H1 (cell line): ENCODE data around the gene GFOD1. TPM values are rescaled to one million over a fixed set of nuclear protein-coding genes. Genes with fewer than 3 reads are reported as not detected.

Source experiments
- CTCF ChIA-PET: fragments of 300-600 bp; sonication (Branson Sonifier 250); formaldehyde crosslinking; loops from one replicate; lab custom pipeline; 2021; ENCODE audit not compliant: partially characterized antibody; lab: Charles Lee
- POLR2A ChIA-PET: fragments of 300-600 bp; sonication (Branson Sonifier 250); formaldehyde crosslinking; loops from one replicate; lab custom pipeline; 2021; ENCODE audit warnings: inconsistent platforms; ENCODE audit not compliant: partially characterized antibody; lab: Charles Lee
- DNase-seq, 2 experiments: peaks; one replicate each; pipeline versions ENCODE4 v3.0.0 to v3.0.0-alpha.2; 2010 to 2022; ENCODE audit warnings: low spot score in 2 of 2, low read depth in 1 of 2, mixed read lengths in 1 of 2
- FAIRE-seq: peaks from 2 replicates; lab custom pipeline; 2011; peaks lifted over from hg19 to GRCh38; lab: Jason Lieb, UNC
- H2AFZ ChIP-seq: 2 replicates; pipeline ENCODE4 v1.8.1; 2012; ENCODE audit warnings: low read length, inconsistent platforms
- H2AK5ac ChIP-seq: 2 replicates; pipeline ENCODE4 v1.6.1; 2013; ENCODE audit warnings: low read depth, low read length
- H2BK120ac ChIP-seq: replicated peaks from 2 replicates; pipeline ENCODE3; 2013; ENCODE audit warnings: low read depth, low read length, inconsistent platforms
- H2BK12ac ChIP-seq: 2 replicates; pipeline ENCODE4 v1.6.1; 2013; ENCODE audit warnings: low read depth, low read length
- H2BK15ac ChIP-seq: 2 replicates; pipeline ENCODE4 v1.6.1; 2013; ENCODE audit warnings: low read length
- H2BK20ac ChIP-seq: 2 replicates; pipeline ENCODE4 v1.6.1; 2013; ENCODE audit warnings: low read length
- H2BK5ac ChIP-seq: 2 replicates; pipeline ENCODE4 v1.6.1; 2013; ENCODE audit warnings: low read depth, low read length
- H3K14ac ChIP-seq: 2 replicates; pipeline ENCODE4 v1.6.1; 2013; ENCODE audit warnings: inconsistent platforms; ENCODE audit not compliant: insufficient read length
- H3K18ac ChIP-seq: 2 replicates; pipeline ENCODE4 v1.6.1; 2013; ENCODE audit warnings: low read length; ENCODE audit errors: extremely low read depth
- H3K23ac ChIP-seq: 2 replicates; pipeline ENCODE4 v1.6.1; 2013; ENCODE audit warnings: inconsistent platforms; ENCODE audit not compliant: insufficient read length
- H3K23me2 ChIP-seq: 2 replicates; pipeline ENCODE4 v1.6.1; 2013; ENCODE audit warnings: low read depth, low read length
- H3K27ac ChIP-seq: 2 replicates; pipeline ENCODE4 v1.6.1; 2011; ENCODE audit warnings: low read depth, low read length, inconsistent platforms
- H3K27me3 ChIP-seq, 4 experiments: replicated peaks in 1 of 4; 1 replicate in 1 of 4; 2 replicates in 3 of 4; pipeline versions ENCODE4 v1.6.1 to v1.8.1; 2011 to 2013; ENCODE audit warnings: low read length in 3 of 4, mild to moderate bottlenecking in 3 of 4, inconsistent platforms in 2 of 4, mixed read lengths in 2 of 4, moderate library complexity in 1 of 4; ENCODE audit not compliant: control insufficient read depth in 3 of 4, insufficient read depth in 3 of 4; ENCODE audit errors: extremely low read depth in 1 of 4
- H3K36me3 ChIP-seq, 4 experiments: 2 replicates each; pipeline versions ENCODE4 v1.6.1 to v1.8.1; 2011 to 2013; ENCODE audit warnings: mild to moderate bottlenecking in 4 of 4, low read length in 3 of 4, moderate library complexity in 2 of 4, control low read depth in 1 of 4, inconsistent platforms in 1 of 4; ENCODE audit not compliant: insufficient read depth in 4 of 4, control insufficient read depth in 2 of 4
- H3K4ac ChIP-seq: replicated peaks from 2 replicates; pipeline ENCODE3; 2013; ENCODE audit warnings: low read length, low read depth, mixed read lengths, inconsistent platforms; ENCODE audit not compliant: insufficient read length
- H3K4me1 ChIP-seq, 4 experiments: replicated peaks in 1 of 4; 1 replicate in 1 of 4; 2 replicates in 3 of 4; pipeline versions ENCODE4 v1.6.1 to v1.8.1; 2011 to 2013; ENCODE audit warnings: low read length in 3 of 4, inconsistent platforms in 2 of 4, mixed read lengths in 1 of 4; ENCODE audit not compliant: insufficient read depth in 4 of 4, control insufficient read depth in 3 of 4
- H3K4me2 ChIP-seq, 2 experiments: 2 replicates each; pipeline versions ENCODE4 v1.6.1 to v1.8.1; 2011 to 2013; ENCODE audit warnings: low read depth in 2 of 2, low read length in 2 of 2, control low read depth in 1 of 2, inconsistent platforms in 1 of 2, mild to moderate bottlenecking in 1 of 2; ENCODE audit not compliant: insufficient read depth in 1 of 2
- H3K4me3 ChIP-seq, 4 experiments: fragments of 200-600, 300-600 bp in 1 of 4; sonication (generic), shearing (Covaris generic), sonication (Bioruptor Twin) in 1 of 4; 2 replicates each; pipeline versions ENCODE4 v1.5.1 to v1.8.1; 2011 to 2016; ENCODE audit warnings: low read length in 4 of 4, low read depth in 3 of 4, control low read depth in 2 of 4, inconsistent platforms in 2 of 4, mild to moderate bottlenecking in 2 of 4, mixed read lengths in 1 of 4, moderate library complexity in 1 of 4; ENCODE audit not compliant: insufficient read depth in 2 of 4; ENCODE audit errors: extremely low read depth in 1 of 4
- H3K56ac ChIP-seq: replicated peaks from 2 replicates; pipeline ENCODE3; 2013; ENCODE audit warnings: low read depth, mild to moderate bottlenecking, mixed read lengths, low read length, inconsistent platforms; ENCODE audit not compliant: insufficient read length
- H3K79me1 ChIP-seq: 2 replicates; pipeline ENCODE4 v1.6.1; 2013; ENCODE audit warnings: low read depth, low read length, control low read depth
- H3K79me2 ChIP-seq, 2 experiments: 2 replicates each; pipeline versions ENCODE4 v1.6.1 to v1.8.1; 2012 to 2013; ENCODE audit warnings: low read length in 2 of 2, mild to moderate bottlenecking in 2 of 2, inconsistent platforms in 1 of 2; ENCODE audit not compliant: insufficient read depth in 2 of 2, control insufficient read depth in 1 of 2
- H3K9ac ChIP-seq, 4 experiments: replicated peaks in 1 of 4; 1 replicate in 1 of 4; 2 replicates in 3 of 4; pipeline versions ENCODE4 v1.6.1 to v1.8.1; 2011 to 2013; ENCODE audit warnings: low read depth in 3 of 4, low read length in 3 of 4, control low read depth in 2 of 4, mild to moderate bottlenecking in 2 of 4, moderate library complexity in 2 of 4, inconsistent platforms in 1 of 4; ENCODE audit errors: extremely low read depth in 1 of 4
- H3K9me3 ChIP-seq, 2 experiments: 2 replicates each; pipeline versions ENCODE4 v1.6.1 to v1.8.1; 2012 to 2013; ENCODE audit warnings: mild to moderate bottlenecking in 2 of 2, moderate library complexity in 2 of 2, control low read depth in 1 of 2, inconsistent platforms in 1 of 2, low read depth in 1 of 2, low read length in 1 of 2, mixed read lengths in 1 of 2; ENCODE audit not compliant: insufficient read depth in 2 of 2
- H4K20me1 ChIP-seq, 2 experiments: replicated peaks in 1 of 2; 2 replicates each; pipeline versions ENCODE3 to v1.8.1; 2011 to 2013; ENCODE audit warnings: inconsistent platforms in 2 of 2, low read length in 2 of 2, mild to moderate bottlenecking in 1 of 2; ENCODE audit not compliant: insufficient read depth in 2 of 2, control insufficient read depth in 1 of 2
- H4K5ac ChIP-seq: 2 replicates; pipeline ENCODE4 v1.6.1; 2013; ENCODE audit warnings: low read length, low read depth, mixed read lengths, inconsistent platforms; ENCODE audit not compliant: insufficient read length
- H4K8ac ChIP-seq: 2 replicates; pipeline ENCODE4 v1.8.0; 2013; ENCODE audit warnings: mild to moderate bottlenecking, moderate library complexity, low read length, inconsistent platforms; ENCODE audit not compliant: insufficient read depth; ENCODE audit errors: extremely low read depth
- H4K91ac ChIP-seq: replicated peaks from 2 replicates; pipeline ENCODE3; 2013; ENCODE audit warnings: low read length, mixed read lengths, inconsistent platforms; ENCODE audit not compliant: insufficient read length
- ASH2L ChIP-seq: fragments of 200-600, 300-600 bp; sonication (generic); IDR thresholded peaks from one replicate; pipeline ENCODE4 v1.7.1; 2017; ENCODE audit warnings: low read length
- CEBPB ChIP-seq: IDR thresholded peaks from 2 replicates; pipeline ENCODE4 v1.6.1; 2012; ENCODE audit warnings: low read depth, low read length
- CHD1 ChIP-seq: IDR thresholded peaks from 2 replicates; pipeline ENCODE4 v1.6.1; 2012; ENCODE audit warnings: low read depth, low read length, improper control_type of control experiment
- CREB1 ChIP-seq: IDR thresholded peaks from 2 replicates; pipeline ENCODE4 v1.6.1; 2012; ENCODE audit warnings: inconsistent platforms
- CTCF ChIP-seq, 3 experiments: IDR thresholded peaks; 1 replicate in 2 of 3; 2 replicates in 1 of 3; pipeline versions ENCODE4 v1.5.1 to v1.6.1; 2011; ENCODE audit warnings: low read length in 3 of 3, mild to moderate bottlenecking in 3 of 3, inconsistent platforms in 2 of 3, low read depth in 1 of 3, moderate library complexity in 1 of 3; ENCODE audit not compliant: insufficient read depth in 1 of 3; ENCODE audit errors: control extremely low read depth in 1 of 3
- POLR2AphosphoS5 ChIP-seq: IDR thresholded peaks from 2 replicates; pipeline ENCODE4 v1.6.1; 2011; ENCODE audit warnings: low read depth, low read length
- RXRA ChIP-seq: IDR thresholded peaks from 2 replicates; pipeline ENCODE4 v1.6.1; 2011; ENCODE audit warnings: low read depth, mild to moderate bottlenecking, low read length, moderate library complexity; ENCODE audit not compliant: insufficient read depth
- SUZ12 ChIP-seq: fragments of 200-600 bp; sonication (generic); IDR thresholded peaks from 2 replicates; pipeline ENCODE4 v1.6.1; 2012; ENCODE audit warnings: mild to moderate bottlenecking, inconsistent platforms, low read length, moderate library complexity, mixed read lengths
- TAF1 ChIP-seq: IDR thresholded peaks from 2 replicates; pipeline ENCODE4 v1.6.1; 2011; ENCODE audit warnings: mild to moderate bottlenecking, low read depth, low read length
- WGBS, 2 experiments: shearing (Covaris generic) in 1 of 2; methylation state at CpG; one replicate each; pipeline versions ENCODE4 v1.1.6 to v1.1.7; 2013 to 2015; ENCODE audit warnings: low lambda C conversion rate in 2 of 2, mixed read lengths in 2 of 2, inconsistent platforms in 1 of 2, low coverage in 1 of 2, missing lambda C conversion rate in 1 of 2; ENCODE audit not compliant: insufficient replicate concordance in 2 of 2, insufficient coverage in 1 of 2, insufficient read length in 1 of 2; ENCODE audit errors: extremely low coverage in 1 of 2, missing lambda C conversion rate in 1 of 2; 5-methylcytosine and 5-hydroxymethylcytosine counted together
- polyA plus RNA-seq, 7 experiments: library from polyadenylated mRNA; depleted of rRNA in 3 of 7; stranded (reverse) in 5 of 7; unstranded in 2 of 7; fragments of >200 nt in 5 of 7; fragments of 200-250 nt in 2 of 7; gene quantifications; 1 replicate in 5 of 7; 2 replicates in 1 of 7; 4 replicates in 1 of 7; pipeline versions ENCODE4 v1.2.1 to v1.2.3, GENCODE V29; 2011 to 2013; ENCODE audit warnings: missing spikeins in 2 of 7, mixed read lengths in 2 of 7
- total RNA-seq: library from RNA; stranded (reverse); fragmentation: NEBNext Ultra II Directional; extraction: Animal tissue kit (Norgen Biotek cat#: 25700); gene quantifications from 2 replicates; pipeline ENCODE4 v1.2.1, GENCODE V29; 2021
- TF ChIP-seq, protein P1 (sequence below): IDR thresholded peaks from 2 replicates; pipeline ENCODE4 v1.6.1; 2011; ENCODE audit warnings: low read depth, mild to moderate bottlenecking, low read length; ENCODE audit not compliant: insufficient read depth

GFOD1 gene
- total and polyA plus RNA-seq, 2 of the 8 experiments (the other 6 are each of a cell fraction or from before 2014, with no cell fraction given): 2.5 to 8.8 TPM

DNA sequence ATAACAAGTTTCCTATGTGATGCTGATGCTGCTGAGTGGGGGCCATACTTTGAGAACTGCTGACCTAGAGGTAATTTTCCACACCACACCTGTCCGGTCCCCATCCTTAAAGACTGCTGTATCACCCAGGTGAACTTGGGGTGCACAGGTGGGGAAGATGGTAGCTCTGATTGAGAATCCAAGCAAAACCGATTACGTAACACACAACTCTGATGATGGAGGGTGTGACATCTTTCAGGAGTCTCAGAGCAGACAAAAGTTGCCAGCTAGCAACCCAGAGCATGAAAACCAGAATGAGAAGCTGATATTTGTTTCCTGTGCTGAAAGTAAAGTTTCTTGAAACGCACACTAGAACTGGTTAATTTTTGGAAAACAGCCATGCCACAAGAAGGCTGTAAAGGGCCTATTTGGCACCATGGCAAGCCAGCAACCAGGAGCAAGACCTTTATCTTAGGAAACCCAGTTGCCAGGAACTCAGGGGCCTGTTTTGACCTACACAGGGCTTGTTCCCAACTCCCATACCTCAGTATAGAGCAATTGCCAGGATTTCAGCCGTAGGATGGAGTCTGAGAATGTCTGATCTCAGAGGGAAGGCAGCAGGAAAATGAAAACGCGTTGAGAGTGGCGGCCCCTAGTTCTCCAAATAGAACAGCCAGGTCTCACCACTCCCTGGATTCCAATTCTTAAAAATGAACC, 137.4 kb downstream of the GFOD1 start:
- Histone ChIP-seq H3K79me1 (no peaks in the 10 kb centered on the region), H3K23me2 (no peaks in the 10 kb centered on the region), H4K20me1 (no peaks in the 10 kb centered on the region), H3K18ac (no peak overlapping the region), H2BK15ac (no peak overlapping the region; the same call in 1 of the 2 replicates), H2AK5ac (no peak overlapping the region), H2AFZ (no peak overlapping the region; the same call in 1 of the 2 replicates), H3K36me3 (no peaks in the 10 kb centered on the region), H3K79me2 (no peaks in the 10 kb centered on the region), H3K4me1 (peaks cover 4 to 8% (median 6%) of the 10 kb centered on the region in 4 experiments; a peak in 4 of 7 replicates), H3K4ac (no peak overlapping the region), H3K27ac (no peak overlapping the region), H2BK5ac (no peak overlapping the region), H3K14ac (no peak overlapping the region), H3K56ac (no peak overlapping the region), H3K4me2 (no peak overlapping the region), H3K9me3 (peaks cover 0 to 8% of the 10 kb centered on the region in 2 experiments; a peak in 1 of 4 replicates), H3K27me3 (peaks cover 0 to 2% (median 0%) of the 10 kb centered on the region in 4 experiments; a peak in 2 of 7 replicates), H4K91ac (no peak overlapping the region), H4K5ac (no peak overlapping the region), H3K9ac (no peak overlapping the region), H2BK120ac (no peak overlapping the region), H2BK12ac (no peak overlapping the region), H3K23ac (no peak overlapping the region), H3K4me3 (no peak overlapping the region), H2BK20ac (no peak overlapping the region), H4K8ac (0 out of 2 replicates have a peak overlapping the region, but pooled peaks have one; percentile 26)
- ChIA-PET CTCF (interaction anchor here (0.7 to 4.3 kb wide), 6 partner anchors 11 to 225 kb away, joined by 3 to 16 read pairs (median 3); partner anchors contain the start of gene SIRT5), POLR2A (no interaction called here)
- FAIRE-seq: no peak
- WGBS, 2 experiments: 95% methylated on average over 8 of the region's 8 CpGs; no CpG with 5 or more reads in 1 of the 2 experiments
- no peak for DNase-seq
- TF ChIP-seq ASH2L (no peak), CTCF (IDR thresholded peaks at IDR 0.05; ENCODE audit: control extremely low read depth in 1 of 3, insufficient read depth in 1 of 3, low read depth in 1 of 3, low read length in 3 of 3) (no peak), POLR2AphosphoS5 (no peak), CEBPB (no peak), CHD1 (no peak), CREB1 (no peak), SUZ12 (no peak), RXRA (no peak), TAF1 (no peak)
- TF ChIP-seq, protein P1, sequence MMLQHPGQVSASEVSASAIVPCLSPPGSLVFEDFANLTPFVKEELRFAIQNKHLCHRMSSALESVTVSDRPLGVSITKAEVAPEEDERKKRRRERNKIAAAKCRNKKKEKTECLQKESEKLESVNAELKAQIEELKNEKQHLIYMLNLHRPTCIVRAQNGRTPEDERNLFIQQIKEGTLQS: no peak
